Ovary (tissue), 9 donors: Measurements from ENCODE around the gene KRT71. TPM values are rescaled to one million over a fixed set of nuclear protein-coding genes. Genes with fewer than 3 reads are reported as not detected.

ENCODE experiments used
- DNase-seq, 5 donors: peaks; one replicate each; pipeline ENCODE4 v3.0.0-alpha.2; 2019 to 2020
- H3K27ac ChIP-seq, 2 donors: fragments of 200-600 bp; one replicate each; pipeline versions ENCODE4 v1.5.1 to v1.8.0; 2019 to 2022
- H3K27me3 ChIP-seq: fragments of 200-600 bp; one replicate; pipeline ENCODE4 v1.8.0; 2022
- H3K36me3 ChIP-seq: fragments of 200-600 bp; sonication (generic); one replicate; pipeline ENCODE4 v1.5.1; 2019
- H3K4me1 ChIP-seq: one replicate; pipeline ENCODE4 v1.8.1; 2013; ENCODE audit warnings: mild to moderate bottlenecking, moderate library complexity; ENCODE audit not compliant: insufficient read depth
- H3K4me3 ChIP-seq: fragments of 200-600 bp; sonication (generic); one replicate; pipeline ENCODE4 v1.5.1; 2017
- H3K9me3 ChIP-seq, 2 donors: fragments of 200-600 bp in 1 of 2; sonication (generic) in 1 of 2; one replicate each; pipeline versions ENCODE4 v1.5.1 to v1.8.1; 2013 to 2019; ENCODE audit warnings: mild to moderate bottlenecking in 1 of 2, moderate library complexity in 1 of 2
- CTCF ChIP-seq, 3 donors: fragments of 450-650 bp in 2 of 3; fragments of 200-600 bp in 1 of 3; IDR thresholded peaks; one replicate each; pipeline versions ENCODE4 v1.5.1 to v1.8.0; 2016 to 2022; ENCODE audit warnings: antibody characterized with exemption in 3 of 3, mild to moderate bottlenecking in 1 of 3
- EP300 ChIP-seq: sonication (generic); formaldehyde crosslinking; IDR thresholded peaks from one replicate; pipeline ENCODE4 v1.6.1; 2017; ENCODE audit warnings: antibody characterized with exemption
- POLR2A ChIP-seq: fragments of 450-650 bp; IDR thresholded peaks from one replicate; pipeline ENCODE4 v1.6.1; 2017; ENCODE audit warnings: antibody characterized with exemption, mild to moderate bottlenecking, moderate library complexity
- WGBS, 3 donors: extraction: QIAGEN DNeasy Blood & Tissue Kit in 1 of 3; methylation state at CpG; one replicate each; pipeline versions ENCODE4 v1.1.5 to v1.1.7; 2013 to 2017; 5-methylcytosine and 5-hydroxymethylcytosine counted together
- intact Hi-C, 4 donors: fragments of 100-400 bp; cut with DNase I; formaldehyde crosslinking; loops; one replicate each; pipeline versions ENCODE4 v1.11.0 to v1.15.1; 2022 to 2023
- polyA plus RNA-seq, 2 donors: library from polyadenylated mRNA; stranded (reverse); fragments of 200-250 nt in 1 of 2; fragments of 350-450 nt in 1 of 2; fragmentation: Illumina TruSeq in 1 of 2; extraction: RNeasy Lipid Tissue Mini Kit (QIAGEN cat#74804) in 1 of 2; gene quantifications; one replicate each; pipeline ENCODE4 v1.2.3, GENCODE V29; 2013 to 2014
- total RNA-seq, 7 donors: library from RNA; depleted of rRNA in 2 of 7; stranded (reverse); fragments of >200 nt in 2 of 7; fragmentation: NEBNext Ultra II Directional in 3 of 7; extraction: Animal tissue kit (Norgen Biotek cat#: 25700) in 3 of 7; gene quantifications; one replicate each; pipeline versions ENCODE4 v1.1.0 to v1.2.4, GENCODE V29; 2016 to 2023
- donor health status: DM: no; HTN: no; CAD: no; lungs with moderate emphysema.
- donor health status: DM: no; HTN: no; CAD: no.
- donor health status: Bipolar disorder and iron deficiency.
- donor health status: DM: yes; HTN: yes; CAD: no.
- donor health status: DM: no; HTN: no; CAD: no.
- donor health status: DM: yes; HTN: yes; CAD: no.

The KRT71 gene
- total and polyA plus RNA-seq, 9 donors: not detected

GRCh38 chr12:52531566-52532300 is 21.2 kb downstream of the KRT71 start:
- Histone ChIP-seq H3K4me1 (no peaks in the 10 kb centered on the region), H3K4me3 (no peak overlapping the region), H3K27me3 (no peaks in the 10 kb centered on the region), H3K36me3 (no peaks in the 10 kb centered on the region), H3K27ac (no peak overlapping the region), H3K9me3 (no peaks in the 10 kb centered on the region)
- TF ChIP-seq EP300: no peak
- TF ChIP-seq POLR2A: no peak
- TF ChIP-seq CTCF (IDR thresholded peaks at IDR 0.05): no peak
- DNase-seq: no peak
- intact Hi-C loops: no loop called here
- 67 to 85% (median 75%) methylated on average over 18 of the region's 18 CpGs for WGBS, 3 donors

- TF ChIP-seq CTCF (IDR thresholded peaks at IDR 0.05) (no peak), EP300 (no peak), POLR2A (no peak)
- Histone ChIP-seq H3K27me3 (no peaks in the 10 kb centered on the region), H3K27ac (no peak overlapping the region), H3K4me3 (no peak overlapping the region), H3K9me3 (no peaks in the 10 kb centered on the region), H3K36me3 (no peaks in the 10 kb centered on the region), H3K4me1 (no peaks in the 10 kb centered on the region)
- intact Hi-C loops: no loop called here
- 73 to 85% (median 83%) methylated on average over 2 of the region's 2 CpGs for WGBS, 3 donors
- DNase-seq: no peak
Measured at GRCh38 chr12:52530905-52531304, 22.0 kb downstream of the KRT71 start.

- H3K27me3 ChIP-seq: no peaks in the 10 kb centered on the region
- no peaks in the 10 kb centered on the region for H3K4me1 ChIP-seq
- no peaks in the 10 kb centered on the region for H3K36me3 ChIP-seq
- 62 to 80% (median 68%) methylated on average over 2 of the region's 2 CpGs for WGBS, 3 donors
- H3K27ac ChIP-seq: no peak overlapping the region
- intact Hi-C loops: no loop called here
- H3K4me3 ChIP-seq: no peak overlapping the region
- H3K9me3 ChIP-seq: no peaks in the 10 kb centered on the region
- TF ChIP-seq POLR2A: no peak
- DNase-seq: no peak
Measured at GRCh38 chr12:52530366-52530765, 22.6 kb downstream of the KRT71 start.

- Histone ChIP-seq H3K36me3 (no peaks in the 10 kb centered on the region), H3K9me3 (no peaks in the 10 kb centered on the region), H3K4me3 (no peak overlapping the region), H3K27me3 (no peaks in the 10 kb centered on the region), H3K4me1 (no peaks in the 10 kb centered on the region), H3K27ac (no peak overlapping the region)
- WGBS, 3 donors: 89 to 93% (median 91%) methylated on average over 9 of the region's 9 CpGs
- intact Hi-C loops: no loop called here
- no peak for TF ChIP-seq POLR2A
- no peak for TF ChIP-seq EP300
- no peak for TF ChIP-seq CTCF (IDR thresholded peaks at IDR 0.05)
- DNase-seq: no peak
Measured at GRCh38 chr12:52529846-52530245, 23.1 kb downstream of the KRT71 start.

- DNase-seq: no peak
- H3K4me3 ChIP-seq: no peak overlapping the region
- no peaks in the 10 kb centered on the region for H3K9me3 ChIP-seq
- no peaks in the 10 kb centered on the region for H3K27me3 ChIP-seq
- WGBS, 3 donors: 74 to 95% (median 91%) methylated on average over 2 of the region's 2 CpGs
- H3K4me1 ChIP-seq: no peaks in the 10 kb centered on the region
- H3K27ac ChIP-seq: no peak overlapping the region
- no peak for TF ChIP-seq POLR2A
- TF ChIP-seq CTCF (IDR thresholded peaks at IDR 0.05): no peak
- no peak for TF ChIP-seq EP300
- no peaks in the 10 kb centered on the region for H3K36me3 ChIP-seq
- intact Hi-C loops: no loop called here
Measured at GRCh38 chr12:52529417-52529816, 23.5 kb downstream of the KRT71 start.
